ENCODE results near the gene AK4. TPM values are rescaled to one million over a fixed set of nuclear protein-coding genes. Genes with fewer than 3 reads are reported as not detected.

The AK4 gene
- total RNA-seq, 1 donor = 0.86 TPM

DNA sequence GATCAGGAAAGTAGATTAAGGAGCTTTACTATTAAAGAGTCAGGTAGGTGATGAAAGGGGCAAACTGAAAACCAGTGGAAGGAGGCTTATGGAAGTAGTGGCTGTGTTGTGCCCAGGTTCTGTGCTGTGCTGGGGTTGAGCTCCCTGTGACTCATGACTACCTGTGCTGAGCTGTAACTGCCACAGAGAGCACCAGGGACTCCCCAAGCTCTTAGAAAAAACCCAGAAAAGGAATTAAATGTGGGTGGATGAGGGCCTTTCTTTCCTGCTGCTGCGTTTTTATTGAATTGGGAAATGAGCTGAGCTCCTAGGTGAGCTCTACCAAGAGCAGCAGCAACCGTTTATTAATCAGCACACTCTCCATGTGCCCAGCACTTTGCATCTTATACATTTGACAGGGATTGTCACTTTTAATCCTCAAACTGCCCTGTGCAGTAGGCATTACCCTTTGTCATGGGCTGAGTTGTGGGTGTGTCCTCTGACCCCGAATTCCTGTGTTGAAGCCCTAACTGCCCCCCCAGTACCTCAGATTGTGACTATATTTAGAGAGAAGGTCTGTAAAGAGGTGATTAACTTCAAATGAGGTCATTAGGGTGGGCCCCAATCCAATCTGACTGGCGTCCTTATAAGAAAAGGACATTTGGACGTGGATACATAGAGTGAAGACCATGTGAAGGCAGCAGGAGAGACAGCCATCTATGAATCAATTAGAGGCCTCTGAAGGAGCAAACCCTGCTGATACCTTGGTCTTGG, 65.4 kb downstream of the AK4 start:
- no peak overlapping the region for H3K4me3 ChIP-seq (ENCODE audit: low read depth, low read length)
- TF ChIP-seq, protein P1, sequence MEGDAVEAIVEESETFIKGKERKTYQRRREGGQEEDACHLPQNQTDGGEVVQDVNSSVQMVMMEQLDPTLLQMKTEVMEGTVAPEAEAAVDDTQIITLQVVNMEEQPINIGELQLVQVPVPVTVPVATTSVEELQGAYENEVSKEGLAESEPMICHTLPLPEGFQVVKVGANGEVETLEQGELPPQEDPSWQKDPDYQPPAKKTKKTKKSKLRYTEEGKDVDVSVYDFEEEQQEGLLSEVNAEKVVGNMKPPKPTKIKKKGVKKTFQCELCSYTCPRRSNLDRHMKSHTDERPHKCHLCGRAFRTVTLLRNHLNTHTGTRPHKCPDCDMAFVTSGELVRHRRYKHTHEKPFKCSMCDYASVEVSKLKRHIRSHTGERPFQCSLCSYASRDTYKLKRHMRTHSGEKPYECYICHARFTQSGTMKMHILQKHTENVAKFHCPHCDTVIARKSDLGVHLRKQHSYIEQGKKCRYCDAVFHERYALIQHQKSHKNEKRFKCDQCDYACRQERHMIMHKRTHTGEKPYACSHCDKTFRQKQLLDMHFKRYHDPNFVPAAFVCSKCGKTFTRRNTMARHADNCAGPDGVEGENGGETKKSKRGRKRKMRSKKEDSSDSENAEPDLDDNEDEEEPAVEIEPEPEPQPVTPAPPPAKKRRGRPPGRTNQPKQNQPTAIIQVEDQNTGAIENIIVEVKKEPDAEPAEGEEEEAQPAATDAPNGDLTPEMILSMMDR (IDR thresholded peaks at IDR 0.05; ENCODE audit: insufficient read depth, low read depth, low read length) = no peak
- DNase-seq (ENCODE audit: low read depth) = no peak

GRCh38 chr1:65214340-65215027, 66.5 kb downstream of the AK4 start:
- TF ChIP-seq, protein P1 (IDR thresholded peaks at IDR 0.05; ENCODE audit: insufficient read depth, low read depth, low read length) = no peak
- DNase-seq (ENCODE audit: low read depth) = no peak
- no peak overlapping the region for H3K4me3 ChIP-seq (ENCODE audit: low read depth, low read length)

DNA sequence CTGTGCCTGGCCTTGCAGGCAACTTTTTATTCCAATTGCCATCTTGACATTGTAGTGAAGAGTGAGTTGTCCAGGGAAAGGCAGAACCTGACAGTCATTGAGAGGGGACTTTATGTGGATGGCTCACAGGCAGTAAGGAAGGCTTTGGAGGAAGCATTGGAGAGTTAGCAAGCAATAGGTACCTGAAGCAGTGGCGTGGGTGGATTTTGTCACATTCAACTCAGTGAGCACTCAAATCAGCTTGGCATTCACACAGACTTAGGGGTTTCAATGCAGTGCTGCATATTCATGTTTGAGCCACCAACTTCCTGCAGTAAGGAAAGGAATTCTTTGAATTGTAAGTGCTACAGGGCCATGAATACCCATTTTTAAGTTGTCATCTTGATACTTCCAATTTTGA, 69.0 kb downstream of the AK4 start:
- TF ChIP-seq, protein P1 (IDR thresholded peaks at IDR 0.05; ENCODE audit: insufficient read depth, low read depth, low read length) = no peak
- no peak for DNase-seq (ENCODE audit: low read depth)
- H3K4me3 ChIP-seq (ENCODE audit: low read depth, low read length) = no peak overlapping the region

DNA sequence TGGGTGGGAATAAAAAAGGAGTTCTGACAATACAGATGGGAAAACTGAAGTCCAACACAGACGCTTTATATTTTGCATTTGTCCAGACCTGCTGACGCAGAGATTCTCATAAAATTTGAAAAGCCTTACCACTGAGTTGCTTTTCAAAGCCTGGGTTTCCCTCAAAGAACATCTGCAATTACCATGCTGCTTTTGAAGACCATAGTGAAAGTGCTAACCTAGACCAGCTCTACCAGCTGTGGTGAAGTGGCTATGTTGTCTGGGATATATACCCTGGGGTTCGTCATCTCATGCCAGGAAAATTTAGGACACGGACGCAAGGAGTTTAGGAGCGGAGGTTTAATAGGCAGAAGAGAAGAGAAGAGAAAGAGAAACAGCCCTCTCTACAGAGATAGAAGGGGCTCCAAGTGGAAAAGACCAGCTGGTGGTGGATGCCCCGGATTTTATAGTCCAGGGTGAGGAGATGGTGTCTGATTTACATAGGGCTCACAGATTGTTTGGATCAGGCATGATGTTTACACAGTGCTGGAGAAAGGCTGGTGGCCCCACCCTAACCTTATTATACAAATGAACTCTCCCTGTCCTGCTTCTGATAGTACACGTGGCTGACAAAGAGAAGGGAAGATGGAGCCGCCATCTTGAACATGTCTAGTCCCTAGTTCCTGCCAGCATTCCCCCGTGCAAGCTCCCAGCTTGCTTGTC, 73.8 kb downstream of the AK4 start:
- TF ChIP-seq, protein P1 (IDR thresholded peaks at IDR 0.05; ENCODE audit: insufficient read depth, low read depth, low read length) = no peak
- no peak overlapping the region for H3K4me3 ChIP-seq (ENCODE audit: low read depth, low read length)
- no peak for DNase-seq (ENCODE audit: low read depth)

GRCh38 chr1:65222340-65222940, 74.4 kb downstream of the AK4 start:
- no peak for DNase-seq (ENCODE audit: low read depth)
- TF ChIP-seq, protein P1 (IDR thresholded peaks at IDR 0.05; ENCODE audit: insufficient read depth, low read depth, low read length) = no peak
- no peak overlapping the region for H3K4me3 ChIP-seq (ENCODE audit: low read depth, low read length)

- no peak overlapping the region for H3K4me3 ChIP-seq (ENCODE audit: low read depth, low read length)
- TF ChIP-seq, protein P1 (IDR thresholded peaks at IDR 0.05; ENCODE audit: insufficient read depth, low read depth, low read length) = no peak
- no peak for DNase-seq (ENCODE audit: low read depth)
These were observed 76.7 kb downstream of the AK4 start for GRCh38 chr1:65224681-65225091.

All from fibroblast of villous mesenchyme (primary cell).